Tongue (tissue), 3 donors: Measurements from ENCODE around the gene GCDH. TPM values are rescaled to one million over a fixed set of nuclear protein-coding genes. Genes with fewer than 3 reads are reported as not detected.

Experiments used
- DNase-seq: peaks from one replicate; pipeline ENCODE4 v3.0.0-alpha.2; 2015
- small RNA-seq: library from RNA; depleted of rRNA; stranded (forward); fragments of <200 nt; gene quantifications from one replicate; pipeline ENCODE3, GENCODE V24; 2014; ENCODE audit warnings: low replicate concordance
- total RNA-seq: library from RNA; depleted of rRNA; stranded (reverse); fragments of >200 nt; gene quantifications from one replicate; pipeline ENCODE4 v1.2.3, GENCODE V29; 2014

GCDH gene
- total RNA-seq, 1 donor from 2014 or later = 46.5 TPM

- DNase-seq = no peak
These were observed 49.9 kb downstream of the GCDH start for GRCh38 chr19:12940897-12941296.

GRCh38 chr19:12943437-12944044, 52.6 kb downstream of the GCDH start:
- no peak for DNase-seq

GRCh38 chr19:12944104-12944674, 53.2 kb downstream of the GCDH start:
- no peak for DNase-seq

GRCh38 chr19:12945479-12946091, 54.6 kb downstream of the GCDH start, which contains the start of gene RAD23A:
Gene RAD23A (plus strand): TSS chr19:12945862. CDS start chr19:12945949, 87 bp downstream.
- peak; percentile 100 for DNase-seq

GRCh38 chr19:12946092-12946721, 55.2 kb downstream of the GCDH start:
- peak; percentile 85 for DNase-seq

GRCh38 chr19:12946731-12947496, 56.0 kb downstream of the GCDH start:
- no peak for DNase-seq

- peak; percentile 16 for DNase-seq
These were observed 57.0 kb downstream of the GCDH start for GRCh38 chr19:12947702-12948611.

- no peak for DNase-seq
These were observed 57.8 kb downstream of the GCDH start for GRCh38 chr19:12948612-12949362.

Small RNA genes lying within 50 kb of the gene (small RNA-seq; reads per million reads assigned to genes)
- 0.52 reads per million, percentile 74 among the genes with 10 or more reads in this experiment for gene MIR5695
- 0.08 reads per million for gene MIR6515
- not detected for gene MIR6794

Other genes starting within 250 kb of the GCDH start
- 44.5 TPM for gene MAN2B1, start 224.4 kb upstream of the GCDH start, total RNA-seq
- 7.2 TPM for gene WDR83, start 224.4 kb upstream of the GCDH start, total RNA-seq
- 64.5 TPM for gene DHPS, start 209.3 kb upstream of the GCDH start, total RNA-seq
- not detected for gene GNG14, start 203.2 kb upstream of the GCDH start, total RNA-seq
- 8.0 TPM for gene FBXW9, start 194.5 kb upstream of the GCDH start, total RNA-seq
- 44.7 TPM for gene TNPO2, start 167.2 kb upstream of the GCDH start, total RNA-seq
- gene TRIR, start 156.5 kb upstream of the GCDH start, total RNA-seq = 121 TPM
- 42.9 TPM for gene GET3, start 153.7 kb upstream of the GCDH start, total RNA-seq
- not detected for gene BEST2, start 139.4 kb upstream of the GCDH start, total RNA-seq
- gene HOOK2, start 115.6 kb upstream of the GCDH start, total RNA-seq = 68.5 TPM
- gene JUNB, start 99.7 kb upstream of the GCDH start, total RNA-seq = 157 TPM
- gene PRDX2, start 89.4 kb upstream of the GCDH start, total RNA-seq = 304 TPM
- not detected for gene THSD8, start 89.1 kb upstream of the GCDH start, total RNA-seq
- gene RNASEH2A, start 84.6 kb upstream of the GCDH start, total RNA-seq = 10.4 TPM
- gene RTBDN, start 56.6 kb upstream of the GCDH start, total RNA-seq = not detected
- 0.92 TPM for gene MAST1, start 52.6 kb upstream of the GCDH start, total RNA-seq
- 9.1 TPM for gene DNASE2, start 9.7 kb upstream of the GCDH start, total RNA-seq
- 1.6 TPM for gene KLF1, start 4.0 kb upstream of the GCDH start, total RNA-seq
- not detected for gene SYCE2, start 28.1 kb downstream of the GCDH start, total RNA-seq
- 36.9 TPM for gene FARSA, start 42.6 kb downstream of the GCDH start, total RNA-seq
- gene CALR, start 47.4 kb downstream of the GCDH start, total RNA-seq = 383 TPM
- 77.8 TPM for gene RAD23A, start 54.7 kb downstream of the GCDH start, total RNA-seq
- gene GADD45GIP1, start 66.1 kb downstream of the GCDH start, total RNA-seq = 30.1 TPM
- gene DAND5, start 78.4 kb downstream of the GCDH start, total RNA-seq = not detected
- gene NFIX, start 104.3 kb downstream of the GCDH start, total RNA-seq = 144 TPM
- gene LYL1, start 211.7 kb downstream of the GCDH start, total RNA-seq = 4.2 TPM
- 20.9 TPM for gene TRMT1, start 225.6 kb downstream of the GCDH start, total RNA-seq
- 16.2 TPM for gene NACC1, start 227.1 kb downstream of the GCDH start, total RNA-seq